Measurements from ENCODE around the gene WDR37.
"Not testable (repeated sequence)": the region's sequence is repeated elsewhere in the genome, so short reads cannot be mapped to it uniquely, and the experiment has no call there.

Gene WDR37

GRCh38 chr10:1041514-1041913 is 14.7 kb upstream of the WDR37 start:
- DNase-seq (ENCODE audit: low spot score), result no peak

GRCh38 chr10:1043532-1043995 is 12.6 kb upstream of the WDR37 start:
- DNase-seq (ENCODE audit: low spot score), result no peak

- no peak for DNase-seq (ENCODE audit: low spot score)
Observed at GRCh38 chr10:1044146-1044545, 12.0 kb upstream of the WDR37 start.

- DNase-seq (ENCODE audit: low spot score), result no peak
Observed at GRCh38 chr10:1044964-1045363, 11.2 kb upstream of the WDR37 start.

- no peak for DNase-seq (ENCODE audit: low spot score)
Observed at GRCh38 chr10:1045415-1045814, 10.8 kb upstream of the WDR37 start.

GRCh38 chr10:1047937-1048336 is 8.2 kb upstream of the WDR37 start:
- no peak for DNase-seq (ENCODE audit: low spot score)

GRCh38 chr10:1048349-1048731 is 7.8 kb upstream of the WDR37 start:
- DNase-seq (ENCODE audit: low spot score), result no peak

- peak; percentile 98 for DNase-seq (ENCODE audit: low spot score)
Observed at GRCh38 chr10:1048732-1049424, 7.3 kb upstream of the WDR37 start, which contains the start of gene IDI1. IDI1 (minus strand) TSS chr10:1049119; CDS start chr10:1049003, 116 bp downstream.

- no peak for DNase-seq (ENCODE audit: low spot score)
Observed at GRCh38 chr10:1049425-1049958, 6.7 kb upstream of the WDR37 start.

GRCh38 chr10:1050145-1050544 is 6.0 kb upstream of the WDR37 start:
- peak; percentile 18 for DNase-seq (ENCODE audit: low spot score)

- no peak for DNase-seq (ENCODE audit: low spot score)
Observed at GRCh38 chr10:1050554-1050953, 5.6 kb upstream of the WDR37 start.

- no peak for DNase-seq (ENCODE audit: low spot score)
Observed at GRCh38 chr10:1054684-1055083, 1.5 kb upstream of the WDR37 start.

GRCh38 chr10:1057106-1057657 is 997 bp downstream of the WDR37 start:
- DNase-seq (ENCODE audit: low spot score), result peak; percentile 27

- no peak for DNase-seq (ENCODE audit: low spot score)
Observed at GRCh38 chr10:1058017-1058416, 1.8 kb downstream of the WDR37 start.

- no peak for DNase-seq (ENCODE audit: low spot score)
Observed at GRCh38 chr10:1059902-1060301, 3.7 kb downstream of the WDR37 start.

- DNase-seq (ENCODE audit: low spot score), result no peak
Observed at GRCh38 chr10:1061930-1062774, 6.0 kb downstream of the WDR37 start.

- no peak for DNase-seq (ENCODE audit: low spot score)
Observed at GRCh38 chr10:1063232-1063865, 7.2 kb downstream of the WDR37 start.

- no peak for DNase-seq (ENCODE audit: low spot score)
Observed at GRCh38 chr10:1064964-1065247, 8.7 kb downstream of the WDR37 start.

GRCh38 chr10:1066734-1067133 is 10.5 kb downstream of the WDR37 start:
- DNase-seq (ENCODE audit: low spot score), result not testable (repeated sequence)

- DNase-seq (ENCODE audit: low spot score), result no peak
Observed at GRCh38 chr10:1068380-1069361, 12.5 kb downstream of the WDR37 start.

- no peak for DNase-seq (ENCODE audit: low spot score)
Observed at GRCh38 chr10:1070919-1071318, 14.7 kb downstream of the WDR37 start.
